CD4-positive, alpha-beta T cell (primary cell): Measurements from ENCODE around the gene XYLT1. TPM values are rescaled to one million over a fixed set of nuclear protein-coding genes. Genes with fewer than 3 reads are reported as not detected.

Experiments used
- ATAC-seq: fragments of 200-7000 bp; cut with Tn5 transposase; one replicate; pipeline ENCODE4 v1.10.0; 2022; ENCODE audit warnings: mild to moderate bottlenecking; ENCODE audit not compliant: poor library complexity
- CTCF ChIA-PET: fragments of 350-600 bp; sonication (Branson Sonifier 250); formaldehyde crosslinking; loops from one replicate; lab custom pipeline; 2021; ENCODE audit warnings: antibody characterized with exemption, inconsistent platforms; lab: Charles Lee
- POLR2A ChIA-PET: fragments of 350-600 bp; sonication (Branson Sonifier 250); formaldehyde crosslinking; loops from one replicate; lab custom pipeline; 2021; ENCODE audit warnings: antibody characterized with exemption, inconsistent platforms; lab: Charles Lee
- DNase-seq, 14 experiments: peaks; one replicate each; pipeline ENCODE4 v3.0.0-alpha.2; 2013 to 2020; ENCODE audit warnings: mixed read lengths in 2 of 14
- H3K27ac ChIP-seq, 2 donors: one replicate each; pipeline versions ENCODE4 v1.5.1 to v1.7.0; 2013; ENCODE audit warnings: low read length in 2 of 2, low read depth in 1 of 2, mild to moderate bottlenecking in 1 of 2
- H3K27me3 ChIP-seq, 2 experiments: 1 replicate in 1 of 2; 2 replicates in 1 of 2; pipeline versions ENCODE4 v1.6.1 to v1.7.0; 2013; ENCODE audit warnings: low read length in 2 of 2, control low read depth in 1 of 2, mild to moderate bottlenecking in 1 of 2, moderate library complexity in 1 of 2; ENCODE audit not compliant: insufficient read depth in 2 of 2, control insufficient read depth in 1 of 2
- H3K36me3 ChIP-seq: one replicate; pipeline ENCODE4 v1.6.1; 2013; ENCODE audit warnings: low read length, control low read depth; ENCODE audit not compliant: insufficient read depth
- H3K4me1 ChIP-seq: one replicate; pipeline ENCODE4 v1.6.1; 2013; ENCODE audit warnings: low read length, control low read depth; ENCODE audit not compliant: insufficient read depth
- H3K4me3 ChIP-seq: one replicate; pipeline ENCODE4 v1.5.1; 2013; ENCODE audit warnings: mild to moderate bottlenecking, low read length, moderate library complexity
- H3K9me3 ChIP-seq, 2 experiments: 1 replicate in 1 of 2; 2 replicates in 1 of 2; pipeline versions ENCODE4 v1.6.1 to v1.7.0; 2013; ENCODE audit warnings: low read length in 2 of 2, mild to moderate bottlenecking in 2 of 2, control low read depth in 1 of 2, moderate library complexity in 1 of 2; ENCODE audit not compliant: control insufficient read depth in 1 of 2, insufficient read depth in 1 of 2
- H3K27ac Mint-ChIP-seq: one replicate; pipeline ENCODE4 v1.8.0; 2020; ENCODE audit warnings: mixed read lengths
- H3K27me3 Mint-ChIP-seq: one replicate; pipeline ENCODE4 v1.8.0; 2021; ENCODE audit warnings: mixed read lengths
- H3K36me3 Mint-ChIP-seq: one replicate; pipeline ENCODE4 v1.8.0; 2021; ENCODE audit warnings: low read depth, mixed read lengths
- H3K4me1 Mint-ChIP-seq: one replicate; pipeline ENCODE4 v1.8.0; 2021; ENCODE audit warnings: low read depth, mixed read lengths
- H3K4me3 Mint-ChIP-seq: one replicate; pipeline ENCODE4 v1.8.0; 2020; ENCODE audit warnings: mild to moderate bottlenecking, mixed read lengths
- H3K9me3 Mint-ChIP-seq: one replicate; pipeline ENCODE4 v1.8.0; 2020; ENCODE audit warnings: mixed read lengths
- CTCF ChIP-seq: fragments of 200-600 bp; IDR thresholded peaks from one replicate; pipeline ENCODE4 v1.8.0; 2022; ENCODE audit warnings: antibody characterized with exemption, mild to moderate bottlenecking
- intact Hi-C, 2 experiments: fragments of 100-400 bp; cut with DNase I in 1 of 2; cut with micrococcal nuclease in 1 of 2; formaldehyde crosslinking; loops; one replicate each; pipeline versions ENCODE4 v1.15.1 to v1.9.0; 2023 to 2025; cut with DNase I, micrococcal nuclease
- total RNA-seq, 174 experiments: library from RNA in 2 of 174; stranded (reverse) in 2 of 174; gene quantifications; one replicate each; pipeline ENCODE4 v1.2.3 and lab custom pipeline; 2021 to 2026

Gene XYLT1
- total RNA-seq, 2 experiments from 2014 or later, result 26.0 to 27.1 TPM

- H3K9me3 Mint-ChIP-seq, result peaks cover 6% of the 10 kb centered on the region
- ATAC-seq (no peak), DNase-seq (no peak)
- H3K36me3 Mint-ChIP-seq, result peaks cover 6% of the 10 kb centered on the region
- H3K9me3 ChIP-seq, result peaks cover 0 to 13% of the 10 kb centered on the region in 2 experiments
- no peak for TF ChIP-seq CTCF
- no peak overlapping the region for H3K27ac Mint-ChIP-seq
- no peaks in the 10 kb centered on the region for H3K4me1 Mint-ChIP-seq
- no peak overlapping the region for H3K4me3 Mint-ChIP-seq
- ChIA-PET CTCF (no interaction called here), POLR2A (no interaction called here)
- no peak overlapping the region for H3K27ac ChIP-seq
- no peaks in the 10 kb centered on the region for H3K27me3 Mint-ChIP-seq
- no peak overlapping the region for H3K4me3 ChIP-seq
- no peaks in the 10 kb centered on the region for H3K27me3 ChIP-seq
- no peaks in the 10 kb centered on the region for H3K36me3 ChIP-seq
- H3K4me1 ChIP-seq, result no peaks in the 10 kb centered on the region
- intact Hi-C loops, result no loop called here
Observed at GRCh38 chr16:17053536-17054160, 417.1 kb downstream of the XYLT1 start.
